Measurements from ENCODE around the gene TMEM213.

DNA sequence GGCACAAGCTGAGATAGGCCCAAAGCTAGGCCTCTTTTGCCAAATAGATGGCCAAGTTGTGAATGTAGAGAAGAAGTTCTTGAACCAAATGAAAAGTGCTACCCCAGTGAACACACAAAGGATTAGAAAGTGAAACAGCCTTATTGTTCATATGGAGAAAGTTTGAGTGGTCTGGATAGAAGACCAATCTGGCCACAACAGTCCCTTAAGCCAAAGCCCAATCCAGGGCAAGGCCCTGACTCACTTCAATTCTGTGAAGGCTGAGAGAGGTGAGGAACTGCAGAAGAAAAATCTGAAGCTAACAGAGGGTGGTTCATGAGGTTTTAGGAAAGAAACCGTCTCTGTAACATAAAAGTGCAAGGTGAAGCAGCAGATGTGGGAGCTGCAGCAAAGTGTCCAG is 18.9 kb downstream of the TMEM213 start:
- TF ChIP-seq POLR2AphosphoS5 (IDR thresholded peaks at IDR 0.05), result no peak
- TF ChIP-seq, protein P1, sequence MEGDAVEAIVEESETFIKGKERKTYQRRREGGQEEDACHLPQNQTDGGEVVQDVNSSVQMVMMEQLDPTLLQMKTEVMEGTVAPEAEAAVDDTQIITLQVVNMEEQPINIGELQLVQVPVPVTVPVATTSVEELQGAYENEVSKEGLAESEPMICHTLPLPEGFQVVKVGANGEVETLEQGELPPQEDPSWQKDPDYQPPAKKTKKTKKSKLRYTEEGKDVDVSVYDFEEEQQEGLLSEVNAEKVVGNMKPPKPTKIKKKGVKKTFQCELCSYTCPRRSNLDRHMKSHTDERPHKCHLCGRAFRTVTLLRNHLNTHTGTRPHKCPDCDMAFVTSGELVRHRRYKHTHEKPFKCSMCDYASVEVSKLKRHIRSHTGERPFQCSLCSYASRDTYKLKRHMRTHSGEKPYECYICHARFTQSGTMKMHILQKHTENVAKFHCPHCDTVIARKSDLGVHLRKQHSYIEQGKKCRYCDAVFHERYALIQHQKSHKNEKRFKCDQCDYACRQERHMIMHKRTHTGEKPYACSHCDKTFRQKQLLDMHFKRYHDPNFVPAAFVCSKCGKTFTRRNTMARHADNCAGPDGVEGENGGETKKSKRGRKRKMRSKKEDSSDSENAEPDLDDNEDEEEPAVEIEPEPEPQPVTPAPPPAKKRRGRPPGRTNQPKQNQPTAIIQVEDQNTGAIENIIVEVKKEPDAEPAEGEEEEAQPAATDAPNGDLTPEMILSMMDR (IDR thresholded peaks at IDR 0.05), result no peak
- TF ChIP-seq POLR2A (IDR thresholded peaks at IDR 0.05), result no peak
- no peak for TF ChIP-seq EP300 (IDR thresholded peaks at IDR 0.05)

Measured in gastroesophageal sphincter (tissue), 3 donors.